Amygdala (tissue), 56 donors: ENCODE measurements around the gene KIFAP3.
"Not testable (repeated sequence)": the region's sequence is repeated elsewhere in the genome, so short reads cannot be mapped to it uniquely, and the experiment has no call there.

Experiments used
- DNase-seq, 56 donors: peaks; one replicate each; lab custom pipeline; 2025; lab: John Stamatoyannopoulos, UW

KIFAP3 gene

DNA sequence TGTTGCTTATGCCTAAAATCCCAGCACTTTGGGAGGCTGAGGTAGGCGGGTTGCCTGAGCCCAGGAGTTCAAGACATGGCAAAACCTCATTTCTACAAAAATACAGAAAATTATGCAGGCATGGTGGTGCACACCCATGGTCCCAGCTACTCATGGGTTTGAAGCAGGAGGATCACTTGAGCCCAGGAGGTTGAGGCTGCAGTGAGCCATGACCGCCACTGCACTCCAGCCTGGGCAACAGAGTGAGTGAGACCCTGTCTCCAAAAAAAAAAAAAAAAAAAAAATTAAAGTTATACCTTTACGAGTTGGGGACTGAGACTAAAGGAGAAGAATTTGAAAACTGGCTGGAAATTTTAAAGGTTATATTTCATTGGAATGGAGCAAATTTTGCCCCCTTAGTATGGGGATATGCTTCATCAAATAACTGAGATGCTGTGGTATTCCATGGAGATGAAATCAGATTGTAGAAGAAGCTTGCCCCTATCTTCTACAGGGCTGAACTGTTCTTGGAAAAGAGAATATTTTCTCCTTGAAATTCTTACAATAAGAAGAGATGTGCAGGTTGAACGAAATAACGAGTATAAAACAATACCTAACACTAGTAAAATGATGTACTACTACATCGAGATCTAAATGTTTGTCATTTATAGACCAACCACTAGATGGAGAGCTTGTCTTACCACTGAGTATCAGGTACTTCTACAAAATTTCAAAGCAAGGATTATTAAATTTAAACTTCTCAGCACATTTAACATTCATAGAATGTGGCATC, 145.9 kb downstream of the KIFAP3 start:
- peak in 1 of 56 donors; percentile 4 for DNase-seq

DNA sequence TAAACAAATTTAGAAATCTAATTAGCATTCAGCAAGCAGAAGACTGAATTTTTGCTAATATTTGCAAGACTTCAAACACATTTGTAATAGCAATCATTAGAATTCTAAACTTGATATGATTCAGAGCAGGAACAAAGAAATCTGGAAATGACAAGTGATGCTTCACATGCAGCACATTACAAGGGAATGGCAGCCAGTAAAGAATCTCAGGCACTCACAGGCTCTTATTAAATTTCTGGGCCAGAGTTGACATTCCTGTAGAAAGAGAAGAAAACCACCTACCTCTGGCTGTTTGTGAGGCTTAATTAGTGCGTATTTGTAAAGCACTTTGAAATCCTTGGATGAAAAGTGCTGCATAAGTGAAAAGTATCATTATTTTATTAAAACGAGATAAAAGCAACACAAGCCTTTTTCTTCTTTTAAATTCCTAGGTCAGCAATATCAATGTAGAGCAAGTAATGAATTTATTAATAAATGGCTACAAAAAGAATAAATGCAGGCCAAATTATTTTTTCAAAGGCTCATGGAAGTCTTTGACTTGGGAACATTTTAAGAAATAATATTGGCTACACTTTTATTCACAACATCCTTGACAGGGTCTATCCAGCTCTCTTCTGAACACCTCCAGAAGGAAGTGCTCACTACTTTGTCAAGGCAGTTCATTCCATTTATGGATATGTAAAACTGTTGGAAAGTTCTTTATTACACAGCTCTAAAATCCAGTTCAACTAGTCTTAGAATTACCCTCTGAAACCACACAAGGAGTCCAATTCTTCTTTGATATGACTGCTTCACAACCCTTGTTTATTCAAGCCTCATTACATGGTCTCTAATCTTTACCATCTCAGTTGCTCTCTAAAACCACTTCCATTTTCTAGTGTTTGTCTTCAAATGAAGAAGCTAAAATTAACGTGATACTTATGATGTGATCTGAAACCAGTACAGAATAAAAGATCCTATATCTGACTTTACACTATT, 148.7 kb downstream of the KIFAP3 start:
- DNase-seq = no peak

DNA sequence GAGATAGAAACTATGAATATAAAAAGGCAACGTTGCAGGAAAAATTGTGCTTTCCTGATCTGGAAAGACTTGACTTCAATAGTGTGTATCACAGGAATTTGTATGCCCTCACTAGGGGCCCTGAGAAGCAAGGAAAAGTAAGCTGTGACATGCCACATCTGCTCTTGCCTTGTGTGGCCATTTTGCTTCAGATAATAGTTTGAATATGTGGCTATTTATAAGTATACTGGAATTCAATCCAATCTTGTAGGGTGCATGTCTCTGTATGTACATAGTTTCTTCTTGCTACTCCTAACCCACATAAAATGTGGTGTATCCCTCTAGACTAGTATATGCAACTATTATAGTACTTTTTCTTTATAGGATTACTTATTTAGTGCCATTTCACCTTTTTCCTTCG, 149.7 kb downstream of the KIFAP3 start:
- no peak for DNase-seq

DNA sequence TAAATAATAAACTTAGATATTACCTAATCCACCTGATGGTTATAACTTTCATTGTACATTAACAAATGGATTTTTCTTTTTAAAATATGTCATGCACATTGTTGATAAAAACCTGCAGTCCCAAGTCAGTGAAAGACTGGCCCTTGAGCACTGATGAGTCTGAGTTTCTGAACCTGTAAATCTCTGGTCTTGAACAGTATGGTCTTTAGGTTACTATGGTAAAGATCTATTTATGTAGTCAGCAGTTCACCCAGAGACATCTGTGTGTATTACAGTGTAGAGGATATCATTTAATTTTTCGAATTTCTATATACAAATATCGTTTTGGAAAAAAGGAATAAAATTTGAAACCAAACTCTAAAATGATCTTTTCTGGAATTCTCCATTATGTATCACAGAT, 150.4 kb downstream of the KIFAP3 start:
- DNase-seq = no peak

DNA sequence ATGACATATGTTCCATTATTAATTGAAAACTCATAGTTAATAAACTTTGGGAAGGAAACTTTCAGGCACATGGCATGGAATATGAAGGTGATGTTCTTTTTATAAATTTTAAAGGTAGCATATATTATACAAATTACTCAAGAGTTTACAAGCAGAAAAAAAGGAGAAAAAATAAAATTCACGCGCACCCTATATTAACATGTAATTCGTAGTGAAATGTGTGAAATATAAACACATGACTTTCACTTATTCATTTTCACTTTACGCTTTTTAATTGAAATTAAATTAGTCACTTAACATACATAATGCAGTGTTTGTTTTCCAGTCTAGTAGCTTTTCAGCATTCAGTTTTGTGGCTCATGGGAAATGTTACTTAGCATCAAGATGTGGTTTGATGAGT, 153.4 kb downstream of the KIFAP3 start:
- no peak for DNase-seq

DNA sequence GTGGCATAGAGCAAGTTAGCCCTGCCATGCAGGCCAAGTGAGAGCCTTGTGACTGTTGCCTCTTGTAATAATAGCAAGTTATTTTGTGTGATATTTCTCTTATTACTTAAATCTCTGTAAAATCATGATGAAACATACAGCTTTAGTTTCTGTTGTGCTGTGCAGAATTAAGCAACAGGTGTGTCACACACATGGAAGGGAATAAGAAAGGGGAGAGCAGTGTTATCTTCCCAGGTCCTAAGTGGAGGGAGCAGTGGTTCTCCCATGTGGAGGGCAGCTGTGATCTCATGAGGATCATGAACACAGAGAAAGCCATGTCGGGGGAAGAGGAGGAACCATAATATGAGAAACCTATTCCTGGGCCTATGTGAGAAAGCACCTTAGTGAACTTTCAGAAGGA, 155.6 kb downstream of the KIFAP3 start:
- no peak for DNase-seq

DNA sequence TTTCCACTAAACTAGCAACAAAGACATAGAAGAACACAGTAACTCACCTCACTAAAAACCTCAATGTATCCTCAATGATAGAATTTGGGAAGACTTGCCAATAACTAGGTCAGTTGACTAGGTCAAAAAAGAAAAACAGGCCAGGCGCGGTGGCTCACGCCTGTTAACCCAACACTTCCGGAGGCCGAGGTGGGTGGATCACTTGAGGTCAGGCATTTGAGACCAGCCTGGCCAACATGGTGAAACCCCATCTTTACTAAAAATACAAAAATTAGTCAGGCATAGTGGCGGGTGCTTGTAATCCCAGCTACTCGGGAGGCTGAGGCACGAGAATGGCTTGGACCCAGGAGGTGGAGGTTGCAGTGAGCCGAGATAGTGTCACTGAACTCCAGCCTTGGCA, 156.3 kb downstream of the KIFAP3 start:
- not testable (repeated sequence) for DNase-seq

DNA sequence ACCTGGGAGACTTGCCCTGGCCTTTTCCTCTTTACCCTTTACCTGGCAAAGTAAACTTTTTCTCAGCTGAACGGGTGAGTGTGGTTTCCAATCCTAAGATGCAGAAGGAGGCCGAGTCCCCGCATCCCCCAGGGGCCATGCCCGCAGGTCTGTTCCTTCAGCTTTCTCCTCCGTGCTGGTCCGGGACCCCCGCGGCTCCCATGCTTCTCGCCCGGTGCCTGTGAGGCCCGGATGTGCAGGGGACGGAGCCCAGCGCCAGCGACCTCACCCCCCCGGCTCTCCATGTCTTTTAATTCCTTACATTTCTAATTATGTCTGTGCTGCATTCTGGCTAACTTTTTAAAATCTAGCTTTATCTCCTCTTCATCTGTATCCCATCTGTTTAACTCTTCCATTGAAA, 159.3 kb downstream of the KIFAP3 start:
- peak in 1 of 56 donors; percentile 5 for DNase-seq

DNA sequence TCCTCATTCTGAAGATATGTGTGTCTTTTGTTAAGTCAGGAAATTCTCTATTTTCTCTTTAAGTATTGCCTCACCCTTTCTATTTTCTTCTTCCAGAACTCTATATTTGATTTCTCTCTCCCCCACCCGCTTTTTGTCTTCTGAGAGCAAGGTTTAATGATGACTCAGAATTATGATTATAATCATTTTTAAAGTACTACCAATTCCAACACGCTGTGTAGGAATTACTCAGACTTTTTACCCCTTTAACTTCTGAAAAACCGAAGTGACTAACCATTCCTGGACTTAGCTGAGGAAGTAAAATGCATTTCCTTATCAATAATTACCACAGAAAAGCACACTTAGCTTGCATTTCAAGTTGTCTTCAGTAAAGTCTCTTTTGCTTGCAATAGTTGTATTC, 160.0 kb downstream of the KIFAP3 start:
- DNase-seq = no peak

DNA sequence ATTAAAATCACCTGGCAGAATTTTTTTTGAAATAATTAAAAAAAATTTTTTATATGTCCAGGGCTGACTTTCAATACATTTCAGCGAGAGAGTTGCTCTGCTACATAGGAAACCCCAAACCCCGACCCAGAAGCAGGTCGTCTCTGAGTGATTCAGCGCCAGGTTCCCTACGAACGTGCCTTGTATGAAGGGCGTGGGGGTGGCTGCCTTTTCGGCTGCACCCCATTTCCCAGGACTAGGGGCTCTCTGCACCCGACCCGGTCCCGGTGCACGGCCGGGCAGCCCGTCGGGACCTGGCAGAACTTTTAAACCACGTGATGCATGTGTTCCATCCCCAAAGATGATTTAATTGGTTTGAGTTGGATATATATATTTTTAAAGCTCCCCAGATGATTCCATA, 165.0 kb downstream of the KIFAP3 start:
- DNase-seq = no peak

DNA sequence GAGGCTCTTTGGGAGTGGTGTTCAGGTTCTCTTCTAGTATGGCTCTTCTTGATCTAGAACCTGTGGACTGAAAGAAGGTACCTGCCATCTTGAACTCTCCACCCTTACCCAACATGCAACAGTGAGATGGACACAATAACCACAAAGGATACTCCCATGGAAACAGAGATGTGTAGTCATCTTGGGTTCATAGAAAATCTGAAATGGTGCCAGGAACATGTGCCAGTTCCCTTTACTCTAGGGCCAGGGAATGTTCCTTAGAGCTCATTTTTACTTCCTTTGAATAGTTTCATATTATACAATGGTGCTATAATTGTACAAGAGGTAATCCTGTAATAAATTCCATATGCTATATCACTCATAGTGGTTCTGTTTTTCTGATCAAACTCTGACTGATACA, 167.6 kb downstream of the KIFAP3 start:
- no peak for DNase-seq

DNA sequence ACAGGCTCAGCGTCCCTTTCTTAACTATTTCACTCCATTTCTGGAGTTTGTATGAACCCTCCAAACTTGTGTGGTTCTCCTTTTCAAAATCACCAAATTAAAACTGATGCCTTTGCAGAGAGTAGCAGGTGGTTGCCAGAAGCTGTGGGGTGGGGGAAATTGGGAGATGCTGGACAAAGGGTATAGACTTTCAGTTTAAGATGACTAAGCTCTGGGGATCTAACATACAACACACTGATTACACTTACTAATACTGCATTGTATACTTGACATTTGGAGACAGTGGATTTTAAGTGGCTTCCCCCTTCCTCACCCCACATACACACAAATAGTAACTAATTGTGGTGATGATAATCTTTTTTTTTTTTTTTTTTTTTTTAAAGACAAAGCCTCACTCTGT, 169.7 kb downstream of the KIFAP3 start:
- DNase-seq = no peak

DNA sequence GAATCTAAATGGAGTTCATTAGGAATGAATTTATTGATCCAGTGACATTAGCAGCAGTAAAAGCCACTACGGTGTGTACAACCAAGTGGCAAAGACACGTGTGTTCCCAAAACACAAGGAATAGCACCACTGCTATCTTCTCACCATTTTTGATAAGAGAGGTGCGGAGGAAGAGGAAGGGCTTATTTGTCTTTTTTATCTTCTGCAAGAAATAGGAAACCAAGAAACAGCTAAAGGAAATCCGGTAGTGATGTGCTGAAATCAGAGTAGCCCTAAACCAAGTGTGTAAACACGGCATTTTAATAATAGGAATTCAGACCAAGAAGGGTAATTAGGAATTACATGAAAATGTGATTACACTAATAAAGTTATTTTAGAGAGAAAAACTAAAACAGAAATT, 171.7 kb downstream of the KIFAP3 start:
- DNase-seq = no peak

DNA sequence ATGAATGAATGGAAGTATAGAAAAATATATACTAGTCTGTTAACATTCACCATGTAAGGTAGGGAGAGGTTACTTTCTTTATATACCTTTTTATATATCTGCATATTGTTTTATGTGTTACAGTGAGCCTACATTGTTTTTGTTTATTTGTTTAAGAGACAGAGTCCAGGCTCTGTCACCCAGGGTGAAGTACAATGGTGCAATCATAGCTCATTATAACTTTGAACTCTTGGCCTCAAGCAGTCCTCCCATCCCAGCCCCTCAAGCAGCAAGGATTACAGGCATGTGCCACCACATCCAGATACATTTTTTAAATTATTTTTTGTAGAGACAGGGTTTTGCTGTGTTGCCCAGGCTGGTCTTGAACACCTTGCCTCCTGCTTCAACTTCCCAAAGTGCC, 173.4 kb downstream of the KIFAP3 start:
- no peak for DNase-seq

DNA sequence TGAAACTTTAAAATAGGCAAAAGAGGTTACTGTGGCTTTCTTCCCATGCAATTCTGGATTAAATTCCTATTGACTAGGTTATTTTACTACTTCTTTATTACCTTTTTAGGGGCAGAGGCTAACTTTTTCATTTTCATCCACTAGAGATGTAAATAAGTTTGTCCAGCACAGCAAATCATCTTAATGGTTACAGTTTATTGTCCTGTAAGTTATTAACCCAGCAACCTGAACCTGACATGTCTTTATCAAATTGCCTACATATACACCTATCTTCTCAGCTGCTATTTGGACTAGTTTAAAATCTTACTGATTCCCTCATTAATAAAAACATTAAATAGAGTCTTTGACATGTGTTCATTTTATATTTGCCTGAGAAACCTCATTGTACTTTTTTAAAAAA, 173.9 kb downstream of the KIFAP3 start:
- no peak for DNase-seq

DNA sequence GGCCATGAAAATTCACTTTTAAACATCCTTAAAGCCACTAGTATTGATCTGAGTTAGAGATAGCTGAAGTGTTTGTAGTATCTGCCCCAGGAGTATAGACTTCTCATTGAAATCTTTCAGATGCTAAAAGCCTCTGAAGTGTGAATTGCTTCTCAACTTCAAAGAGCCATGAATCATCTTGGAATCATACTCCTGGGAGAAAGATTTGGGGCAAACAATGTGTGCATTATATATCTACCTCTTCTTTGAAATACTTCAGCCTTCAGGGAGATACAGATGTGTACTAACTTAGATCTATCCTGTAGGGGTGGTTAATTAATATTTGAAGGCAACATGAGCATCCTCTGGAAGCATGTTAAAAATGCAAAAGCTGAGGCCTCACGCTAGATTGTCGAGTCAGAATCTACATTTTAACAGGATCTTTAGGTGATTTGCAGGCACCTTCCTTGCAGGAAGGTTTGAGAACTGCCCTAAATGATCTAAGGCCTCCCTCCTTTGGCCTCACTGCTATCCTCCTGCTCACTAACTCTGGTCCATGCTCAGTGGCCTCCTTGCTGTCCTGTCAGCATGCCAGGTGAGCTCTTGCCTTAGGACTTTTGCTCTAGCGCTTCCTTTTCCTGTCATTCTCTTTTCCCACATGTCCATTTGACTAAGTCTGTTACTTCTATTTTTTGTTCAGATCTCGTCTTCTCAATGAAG, 174.8 kb downstream of the KIFAP3 start:
- DNase-seq = no peak

DNA sequence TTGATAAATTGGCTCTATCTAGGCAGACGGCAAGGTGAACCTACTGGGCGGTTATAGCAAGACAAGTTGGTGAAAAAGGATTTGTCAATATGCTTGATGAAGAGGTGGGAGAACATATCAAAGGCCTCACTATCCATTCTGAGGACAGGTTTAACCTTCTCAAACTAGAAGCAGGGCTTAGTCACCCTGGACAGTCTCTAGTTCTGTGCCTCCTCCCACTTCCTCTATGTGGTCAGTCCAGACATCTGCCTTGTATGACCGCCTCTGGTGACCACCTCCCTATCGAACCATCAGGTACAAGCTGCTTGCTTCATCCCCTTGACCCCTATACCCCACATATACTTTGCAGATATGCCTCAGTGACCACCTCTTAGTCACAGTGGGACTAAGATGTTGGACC, 178.5 kb downstream of the KIFAP3 start:
- no peak for DNase-seq

DNA sequence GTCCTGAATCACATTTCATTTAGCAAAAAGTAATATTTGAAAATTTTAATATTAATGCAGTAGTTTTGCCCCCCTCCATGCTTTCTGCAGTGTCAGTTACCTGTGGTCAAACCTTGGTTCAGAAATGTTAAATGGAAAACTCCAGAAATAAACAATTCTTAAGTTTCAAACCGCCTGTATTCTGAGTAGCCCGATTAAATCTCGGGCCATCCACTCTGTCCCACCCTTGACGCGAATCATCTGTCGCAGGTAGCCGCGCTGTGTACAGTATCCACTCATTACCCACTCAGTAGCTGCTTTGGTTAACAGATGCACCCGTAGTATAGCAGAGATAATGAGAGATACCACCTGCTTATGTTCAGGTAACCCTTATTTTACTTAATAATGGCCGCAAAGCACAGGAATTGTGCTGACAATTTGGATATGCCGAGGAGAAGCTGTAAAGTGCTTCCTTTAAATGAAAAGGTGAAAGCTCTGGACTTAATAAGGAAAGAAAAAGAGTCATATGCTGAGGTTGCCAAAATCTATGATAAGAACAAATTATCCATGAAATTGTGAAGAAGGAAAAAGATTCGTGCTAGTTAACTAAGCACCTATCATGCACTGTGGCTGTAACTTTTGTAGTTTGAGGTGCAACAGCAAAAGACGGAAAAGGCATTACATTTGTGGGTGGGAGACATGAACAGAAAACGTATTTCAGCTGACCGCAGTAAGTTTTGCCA, 179.9 kb downstream of the KIFAP3 start:
- DNase-seq = peak in 2 of 56 donors; percentile 33 to 35

DNA sequence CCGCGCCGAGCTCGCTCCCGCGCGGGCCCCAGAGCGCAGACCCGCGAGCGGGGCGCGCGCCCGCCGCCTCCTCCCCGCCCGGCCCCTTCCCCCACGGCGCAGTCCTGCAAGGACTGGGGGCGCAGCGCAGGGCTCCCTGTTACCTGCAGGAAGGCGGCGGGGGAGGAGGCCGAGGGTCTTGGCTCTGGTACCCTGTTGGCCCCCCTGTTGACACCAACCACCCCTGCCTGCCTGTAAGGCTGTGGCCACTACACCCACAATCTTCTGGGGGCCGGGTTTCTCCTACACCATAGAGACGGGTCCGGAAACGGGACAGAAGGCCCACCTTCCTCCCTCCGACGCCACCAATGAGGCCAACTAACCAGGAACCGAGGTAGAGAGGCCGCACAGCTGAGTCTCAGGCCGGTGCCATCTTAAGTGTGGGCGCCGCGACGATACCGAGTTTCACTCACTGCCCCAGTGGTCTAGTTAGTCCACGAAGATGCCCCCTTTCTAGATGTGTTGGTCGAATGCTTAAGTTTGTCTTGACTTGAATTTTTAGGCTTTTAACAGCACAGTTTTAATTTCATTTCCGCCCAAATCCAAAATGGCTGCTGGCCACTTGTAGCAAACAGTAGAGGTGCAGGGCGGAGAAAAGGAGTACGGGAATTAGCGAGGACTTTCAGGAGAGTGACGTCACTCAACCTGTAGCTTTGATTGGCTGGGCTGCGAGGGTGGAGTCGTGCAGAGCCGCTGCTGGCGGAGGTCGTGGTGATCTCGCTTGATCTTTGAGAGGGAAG, 180.7 kb downstream of the KIFAP3 start, which contains the start of gene SCYL3:
Gene SCYL3, minus strand, starts transcription at position 252 of the 779 bp plus-strand sequence. CDS start 5,056 bp downstream, outside the sequence.
- DNase-seq = peak; percentile 69 to 98 (median 94)
